Neutrophil (primary cell): ENCODE measurements around the gene SORCS2.

ENCODE experiments used
- H3K27ac ChIP-seq: fragments of 200-600 bp; sonication (generic); 2 replicates; pipeline ENCODE4 v1.5.1; 2016; ENCODE audit warnings: mild to moderate bottlenecking, moderate library complexity
- H3K27me3 ChIP-seq: fragments of 200-600 bp; sonication (generic); 2 replicates; pipeline ENCODE4 v1.6.0; 2016; ENCODE audit warnings: mild to moderate bottlenecking
- H3K36me3 ChIP-seq: fragments of 200-600 bp; sonication (generic); 2 replicates; pipeline ENCODE4 v1.5.1; 2017
- H3K4me1 ChIP-seq, 2 experiments: fragments of 200-600 bp in 1 of 2; sonication (generic) in 1 of 2; 1 replicate in 1 of 2; 2 replicates in 1 of 2; pipeline versions ENCODE4 v1.5.1 to v1.6.1; 2013 to 2016; ENCODE audit warnings: low read depth in 1 of 2, low read length in 1 of 2, mild to moderate bottlenecking in 1 of 2, moderate library complexity in 1 of 2; ENCODE audit not compliant: control insufficient read depth in 1 of 2, insufficient read depth in 1 of 2
- H3K4me3 ChIP-seq, 2 experiments: fragments of 200-600 bp in 1 of 2; sonication (generic) in 1 of 2; 1 replicate in 1 of 2; 2 replicates in 1 of 2; pipeline ENCODE4 v1.5.1; 2013 to 2016; ENCODE audit warnings: low read depth in 1 of 2, low read length in 1 of 2, mild to moderate bottlenecking in 1 of 2, moderate library complexity in 1 of 2
- H3K9me3 ChIP-seq: fragments of 200-600 bp; sonication (generic); 2 replicates; pipeline ENCODE4 v1.5.1; 2016
- CTCF ChIP-seq: fragments of 200-600 bp; sonication (generic); IDR thresholded peaks from 2 replicates; pipeline ENCODE4 v1.5.1; 2016; ENCODE audit warnings: antibody characterized with exemption

Gene SORCS2

GRCh38 chr4:7457201-7458065, 265.1 kb downstream of the SORCS2 start:
- no peak for TF ChIP-seq CTCF
- Histone ChIP-seq H3K4me3 (no peak overlapping the region), H3K36me3 (no peaks in the 10 kb centered on the region), H3K27me3 (no peaks in the 10 kb centered on the region), H3K4me1 (no peaks in the 10 kb centered on the region), H3K27ac (no peak overlapping the region), H3K9me3 (no peaks in the 10 kb centered on the region)

- Histone ChIP-seq H3K4me1 (no peaks in the 10 kb centered on the region), H3K9me3 (no peaks in the 10 kb centered on the region), H3K27ac (no peak overlapping the region), H3K4me3 (no peak overlapping the region), H3K36me3 (no peaks in the 10 kb centered on the region), H3K27me3 (no peaks in the 10 kb centered on the region)
- TF ChIP-seq CTCF, result no peak
Measured at GRCh38 chr4:7458066-7458425, 265.7 kb downstream of the SORCS2 start.

- Histone ChIP-seq H3K9me3 (no peaks in the 10 kb centered on the region), H3K27me3 (no peaks in the 10 kb centered on the region), H3K4me1 (no peaks in the 10 kb centered on the region), H3K4me3 (no peak overlapping the region), H3K36me3 (no peaks in the 10 kb centered on the region), H3K27ac (no peak overlapping the region)
- no peak for TF ChIP-seq CTCF
Measured at GRCh38 chr4:7458477-7458876, 266.1 kb downstream of the SORCS2 start.

GRCh38 chr4:7459471-7459870, 267.1 kb downstream of the SORCS2 start:
- no peaks in the 10 kb centered on the region for H3K4me1 ChIP-seq
- H3K27ac ChIP-seq, result no peak overlapping the region
- H3K9me3 ChIP-seq, result no peaks in the 10 kb centered on the region
- TF ChIP-seq CTCF, result no peak
- no peak overlapping the region for H3K4me3 ChIP-seq
- H3K27me3 ChIP-seq, result no peaks in the 10 kb centered on the region
- H3K36me3 ChIP-seq, result no peaks in the 10 kb centered on the region

GRCh38 chr4:7460566-7460965, 268.2 kb downstream of the SORCS2 start:
- Histone ChIP-seq H3K9me3 (no peaks in the 10 kb centered on the region), H3K4me3 (no peak overlapping the region), H3K27me3 (no peaks in the 10 kb centered on the region), H3K36me3 (no peaks in the 10 kb centered on the region), H3K27ac (no peak overlapping the region), H3K4me1 (no peaks in the 10 kb centered on the region)
- no peak for TF ChIP-seq CTCF
